ENCODE data around the gene ERCC1. TPM values are rescaled to one million over a fixed set of nuclear protein-coding genes. Genes with fewer than 3 reads are reported as not detected.

Gene ERCC1
- total and polyA plus RNA-seq, 12 donors: 62.9 to 107 (median 86.5) TPM

DNA sequence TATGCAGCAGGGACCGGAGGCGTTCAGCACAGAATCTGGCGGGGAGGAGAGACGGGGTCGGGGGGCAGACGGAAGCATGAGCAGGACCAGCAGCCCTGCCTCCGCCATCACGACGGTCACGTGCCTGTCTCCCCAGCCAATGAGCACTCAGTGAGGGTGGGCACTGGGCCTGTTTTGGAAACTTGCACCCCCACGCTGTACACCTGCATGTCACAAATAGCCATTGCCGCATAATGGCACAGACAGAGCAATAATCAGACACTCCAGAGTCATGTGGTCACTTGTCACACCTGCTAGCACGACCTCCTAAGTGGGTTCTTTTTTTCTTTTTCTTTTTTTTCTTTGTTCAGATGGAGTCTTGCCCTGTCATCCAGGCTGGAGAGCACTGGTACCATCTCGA lies 62.1 kb downstream of the ERCC1 start:
- 94 to 95% (median 94%) methylated on average over 13 to 14 of the region's 14 CpGs for WGBS, 4 donors
- Histone ChIP-seq H3K4me3 (no peak overlapping the region), H3K36me3 (replicated peaks in 1 of 2) (peaks cover 0 to 21% of the 10 kb centered on the region in 2 donors), H3K27me3 (no peaks in the 10 kb centered on the region), H3K9me3 (replicated peaks in 1 of 3) (no peaks in the 10 kb centered on the region), H3K27ac (no peak overlapping the region), H3K4me1 (replicated peaks in 1 of 2) (no peaks in the 10 kb centered on the region)
- no peak for TF ChIP-seq POLR2A (IDR thresholded peaks at IDR 0.05)
- TF ChIP-seq, protein P1, sequence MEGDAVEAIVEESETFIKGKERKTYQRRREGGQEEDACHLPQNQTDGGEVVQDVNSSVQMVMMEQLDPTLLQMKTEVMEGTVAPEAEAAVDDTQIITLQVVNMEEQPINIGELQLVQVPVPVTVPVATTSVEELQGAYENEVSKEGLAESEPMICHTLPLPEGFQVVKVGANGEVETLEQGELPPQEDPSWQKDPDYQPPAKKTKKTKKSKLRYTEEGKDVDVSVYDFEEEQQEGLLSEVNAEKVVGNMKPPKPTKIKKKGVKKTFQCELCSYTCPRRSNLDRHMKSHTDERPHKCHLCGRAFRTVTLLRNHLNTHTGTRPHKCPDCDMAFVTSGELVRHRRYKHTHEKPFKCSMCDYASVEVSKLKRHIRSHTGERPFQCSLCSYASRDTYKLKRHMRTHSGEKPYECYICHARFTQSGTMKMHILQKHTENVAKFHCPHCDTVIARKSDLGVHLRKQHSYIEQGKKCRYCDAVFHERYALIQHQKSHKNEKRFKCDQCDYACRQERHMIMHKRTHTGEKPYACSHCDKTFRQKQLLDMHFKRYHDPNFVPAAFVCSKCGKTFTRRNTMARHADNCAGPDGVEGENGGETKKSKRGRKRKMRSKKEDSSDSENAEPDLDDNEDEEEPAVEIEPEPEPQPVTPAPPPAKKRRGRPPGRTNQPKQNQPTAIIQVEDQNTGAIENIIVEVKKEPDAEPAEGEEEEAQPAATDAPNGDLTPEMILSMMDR (IDR thresholded peaks at IDR 0.05): no peak
- no peak for DNase-seq
- intact Hi-C loops (cut with DNase I): no loop called here

DNA sequence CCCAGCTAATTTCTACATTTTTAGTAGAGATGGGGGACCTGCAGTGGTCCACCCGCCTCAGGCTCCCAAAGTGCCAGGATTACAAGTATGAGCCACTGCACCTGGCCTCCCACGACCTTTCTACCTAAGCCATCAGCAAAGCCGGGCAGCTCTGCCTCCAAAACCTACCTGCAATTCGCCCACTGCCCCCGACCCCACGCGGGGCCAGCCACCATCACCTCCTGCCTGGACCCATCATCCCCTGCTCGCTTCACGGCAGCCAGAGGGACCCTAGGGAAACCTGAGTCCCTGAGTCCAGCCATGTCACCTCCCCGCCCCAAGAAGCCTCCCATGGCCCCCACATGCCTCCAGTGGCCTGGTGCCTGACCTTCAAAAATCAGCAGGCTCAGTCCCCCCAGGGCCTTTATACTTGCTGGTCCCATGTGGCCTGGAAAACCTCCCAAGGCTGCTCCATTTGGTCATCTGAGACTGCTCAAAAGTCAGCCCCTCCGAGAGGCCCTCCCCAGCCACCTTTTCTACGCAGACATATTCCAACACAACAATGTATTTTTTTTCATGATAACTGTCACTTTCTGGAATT lies 65.4 kb downstream of the ERCC1 start:
- Histone ChIP-seq H3K4me3 (no peak overlapping the region), H3K4me1 (replicated peaks in 1 of 2) (no peaks in the 10 kb centered on the region), H3K27ac (no peak overlapping the region), H3K27me3 (no peaks in the 10 kb centered on the region), H3K36me3 (replicated peaks in 1 of 2) (peaks cover 0 to 30% of the 10 kb centered on the region in 2 donors), H3K9me3 (replicated peaks in 1 of 3) (no peaks in the 10 kb centered on the region)
- TF ChIP-seq, protein P1 (IDR thresholded peaks at IDR 0.05): no peak
- TF ChIP-seq POLR2A (IDR thresholded peaks at IDR 0.05): no peak
- no peak for DNase-seq
- 90 to 95% (median 92%) methylated on average over 10 to 12 of the region's 12 CpGs for WGBS, 4 donors
- intact Hi-C loops (cut with DNase I): loop anchor here in 1 of 2 donors (10.0 kb wide), 1 partner anchor 344 kb away; no protein-coding TSS in a partner anchor

DNA sequence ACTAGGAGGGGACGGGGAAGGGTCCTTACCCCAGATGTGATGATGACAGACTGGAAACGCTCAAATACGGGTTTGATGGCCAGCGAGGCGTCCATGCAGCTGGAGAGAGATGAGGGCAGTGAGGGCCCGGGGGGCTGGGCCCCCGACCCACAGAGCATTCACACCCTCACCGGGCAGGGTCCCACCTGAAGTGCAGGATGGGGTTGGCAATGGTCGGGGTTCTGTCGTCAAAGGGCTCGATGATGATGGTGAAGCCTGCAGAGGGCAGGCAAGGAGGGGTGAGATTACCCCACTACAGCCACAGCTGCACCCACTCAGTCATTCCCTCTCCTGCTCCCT lies 66.3 kb downstream of the ERCC1 start:
- 92 to 97% (median 95%) methylated on average over 6 to 11 of the region's 11 CpGs for WGBS, 4 donors
- Histone ChIP-seq H3K27ac (no peak overlapping the region), H3K36me3 (replicated peaks in 1 of 2) (peaks cover 0 to 37% of the 10 kb centered on the region in 2 donors), H3K27me3 (no peaks in the 10 kb centered on the region), H3K9me3 (replicated peaks in 1 of 3) (no peaks in the 10 kb centered on the region), H3K4me3 (no peak overlapping the region), H3K4me1 (replicated peaks in 1 of 2) (no peaks in the 10 kb centered on the region)
- intact Hi-C loops (cut with DNase I): loop anchor here in 1 of 2 donors (10.0 kb wide), 1 partner anchor 343 kb away; no protein-coding TSS in a partner anchor
- TF ChIP-seq POLR2A (IDR thresholded peaks at IDR 0.05): no peak
- TF ChIP-seq, protein P1 (IDR thresholded peaks at IDR 0.05): no peak
- no peak for DNase-seq

Small RNAs within 50 kb of the gene (microRNA-seq; reads per million reads assigned to microRNA genes)
- gene MIR6088: 0 reads per million in 3 donors

Small RNAs within 50 kb of the gene (small RNA-seq; reads per million reads assigned to genes)
- gene MIR6088: 0 reads per million in 2 donors

Other genes starting within 250 kb of the ERCC1 start
- gene TRAPPC6A, start 245.7 kb downstream of the ERCC1 start, total RNA-seq: 10 to 100 TPM; 24.6 to 71.4 (median 36.7) TPM
- 10 to 100 TPM in 2 of 3 donors, 1 to 10 TPM in 1; 5.1 to 41.7 (median 34.3) TPM for gene TRAPPC6A, start 245.7 kb downstream of the ERCC1 start, polyA plus RNA-seq
- 10 to 100 TPM in 8 of 9 donors, 1 to 10 TPM in 1; 2.8 to 25.5 (median 18.4) TPM for gene BLOC1S3, start 245.1 kb downstream of the ERCC1 start, total RNA-seq
- gene BLOC1S3, start 245.1 kb downstream of the ERCC1 start, polyA plus RNA-seq: 10 to 100 TPM in 1 of 3 donors, 1 to 10 TPM in 2; 3.9 to 11.9 (median 4.1) TPM
- gene EXOC3L2, start 178.5 kb downstream of the ERCC1 start, total RNA-seq: 10 to 100 TPM in 8 of 9 donors, 1 to 10 TPM in 1; 3.3 to 26.4 (median 16.4) TPM
- 10 to 100 TPM in 2 of 3 donors, 1 to 10 TPM in 1; 2.1 to 24.6 (median 10.9) TPM for gene EXOC3L2, start 178.5 kb downstream of the ERCC1 start, polyA plus RNA-seq
- gene MARK4, start 172.6 kb downstream of the ERCC1 start, total RNA-seq: 10 to 100 TPM in 8 of 9 donors, 1 to 10 TPM in 1; 5.6 to 41.9 (median 26.3) TPM
- gene MARK4, start 172.6 kb downstream of the ERCC1 start, polyA plus RNA-seq: 10 to 100 TPM; 19.1 to 53.3 (median 28.8) TPM
- 10 to 100 TPM in 1 of 9 donors, 1 to 10 TPM in 1, under 1 TPM in 2, not detected in 5; 0.33 to 51.3 (median 0.84) TPM for gene CKM, start 101.0 kb downstream of the ERCC1 start, total RNA-seq
- gene CKM, start 101.0 kb downstream of the ERCC1 start, polyA plus RNA-seq: 1 to 10 TPM in 2 of 3 donors, not detected in 1; 1.5 to 2.7 TPM
- gene KLC3, start 83.2 kb downstream of the ERCC1 start, total RNA-seq: under 1 TPM in 3 of 9 donors, not detected in 6; 0.17 to 0.30 (median 0.28) TPM
- gene KLC3, start 83.2 kb downstream of the ERCC1 start, polyA plus RNA-seq: under 1 TPM in 2 of 3 donors, not detected in 1; 0.16 to 0.17 TPM
- 10 to 100 TPM; 10.1 to 31.9 (median 26.6) TPM for gene ERCC2, start 53.3 kb downstream of the ERCC1 start, total RNA-seq
- gene ERCC2, start 53.3 kb downstream of the ERCC1 start, polyA plus RNA-seq: 10 to 100 TPM; 19.6 to 53.3 (median 31.3) TPM
- 10 to 100 TPM in 8 of 9 donors, 1 to 10 TPM in 1; 1.7 to 55.7 (median 35.2) TPM for gene PPP1R13L, start 18.8 kb downstream of the ERCC1 start, total RNA-seq
- 10 to 100 TPM; 11.9 to 95.2 (median 35.2) TPM for gene PPP1R13L, start 18.8 kb downstream of the ERCC1 start, polyA plus RNA-seq
- 1 to 10 TPM; 3.6 to 9.2 (median 6.6) TPM for gene POLR1G, start 17.3 kb downstream of the ERCC1 start, total RNA-seq
- 10 to 100 TPM in 1 of 3 donors, 1 to 10 TPM in 2; 3.1 to 11.3 (median 9.5) TPM for gene POLR1G, start 17.3 kb downstream of the ERCC1 start, polyA plus RNA-seq
- 10 to 100 TPM in 1 of 9 donors, 1 to 10 TPM in 8; 1.0 to 21.7 (median 3.0) TPM for gene FOSB, start 44.1 kb upstream of the ERCC1 start, total RNA-seq
- 10 to 100 TPM in 1 of 3 donors, 1 to 10 TPM in 1, under 1 TPM in 1; 0.95 to 11.1 (median 4.3) TPM for gene FOSB, start 44.1 kb upstream of the ERCC1 start, polyA plus RNA-seq
- 10 to 100 TPM in 7 of 9 donors, 1 to 10 TPM in 2; 7.7 to 65.8 (median 19.9) TPM for gene RTN2, start 73.1 kb upstream of the ERCC1 start, total RNA-seq
- gene RTN2, start 73.1 kb upstream of the ERCC1 start, polyA plus RNA-seq: 10 to 100 TPM in 1 of 3 donors, 1 to 10 TPM in 2; 4.8 to 11.8 (median 7.4) TPM
- gene PPM1N, start 74.5 kb upstream of the ERCC1 start, total RNA-seq: 1 to 10 TPM in 6 of 9 donors, under 1 TPM in 1, not detected in 2; 0.33 to 2.5 (median 1.4) TPM
- 1 to 10 TPM in 2 of 3 donors, under 1 TPM in 1; 0.99 to 3.7 (median 1.7) TPM for gene PPM1N, start 74.5 kb upstream of the ERCC1 start, polyA plus RNA-seq
- 100 to 1,000 TPM in 2 of 9 donors, 10 to 100 TPM in 7; 28.7 to 118 (median 63.5) TPM for gene VASP, start 83.6 kb upstream of the ERCC1 start, total RNA-seq
- gene VASP, start 83.6 kb upstream of the ERCC1 start, polyA plus RNA-seq: 10 to 100 TPM; 30.2 to 96.2 (median 62.9) TPM
- gene OPA3, start 160.9 kb upstream of the ERCC1 start, total RNA-seq: 10 to 100 TPM in 7 of 9 donors, 1 to 10 TPM in 2; 6.5 to 34.1 (median 17.4) TPM
- 10 to 100 TPM in 1 of 3 donors, 1 to 10 TPM in 2; 4.3 to 19.7 (median 7.3) TPM for gene OPA3, start 160.9 kb upstream of the ERCC1 start, polyA plus RNA-seq
- gene GPR4, start 178.3 kb upstream of the ERCC1 start, total RNA-seq: 1 to 10 TPM in 8 of 9 donors, under 1 TPM in 1; 0.55 to 7.8 (median 3.5) TPM
- gene GPR4, start 178.3 kb upstream of the ERCC1 start, polyA plus RNA-seq: 10 to 100 TPM in 1 of 3 donors, 1 to 10 TPM in 2; 7.6 to 11.3 (median 9.6) TPM
- gene EML2, start 215.5 kb upstream of the ERCC1 start, total RNA-seq: 100 to 1,000 TPM in 4 of 9 donors, 10 to 100 TPM in 5; 20.7 to 139 (median 93.2) TPM
- 10 to 100 TPM; 22.8 to 88.9 (median 78.9) TPM for gene EML2, start 215.5 kb upstream of the ERCC1 start, polyA plus RNA-seq
- 1 to 10 TPM in 1 of 9 donors, under 1 TPM in 5, not detected in 3; 0.28 to 1.3 (median 0.70) TPM for gene GIPR, start 244.3 kb upstream of the ERCC1 start, total RNA-seq
- gene GIPR, start 244.3 kb upstream of the ERCC1 start, polyA plus RNA-seq: 1 to 10 TPM in 1 of 3 donors, under 1 TPM in 1, not detected in 1; 0.80 to 1.8 TPM

All from adrenal gland (tissue), 12 donors.